ENCODE data around the gene PRDM11.
"Not testable (repeated sequence)": the region's sequence is repeated elsewhere in the genome, so short reads cannot be mapped to it uniquely, and the experiment has no call there.

GRCh38 chr11:45249372-45249771 is 102.9 kb downstream of the PRDM11 start:
- not testable (repeated sequence) for TF ChIP-seq POLR2AphosphoS5 (IDR thresholded peaks at IDR 0.05; ENCODE audit: low read depth, low read length); POLR2A (IDR thresholded peaks at IDR 0.05; ENCODE audit: low read depth, low read length); TAF1 (IDR thresholded peaks at IDR 0.05; ENCODE audit: low read depth, low read length); PAX5 (IDR thresholded peaks at IDR 0.05; ENCODE audit: insufficient read depth, low read length, severe bottlenecking); SPI1 (IDR thresholded peaks at IDR 0.05; ENCODE audit: low read depth, low read length)
